ENCODE measurements around the gene CFAP92.
"Not testable (repeated sequence)": the region's sequence is repeated elsewhere in the genome, so short reads cannot be mapped to it uniquely, and the experiment has no call there.

GRCh38 chr3:128864849-128865804 is 128.7 kb downstream of the CFAP92 start:
- TF ChIP-seq, protein P1, sequence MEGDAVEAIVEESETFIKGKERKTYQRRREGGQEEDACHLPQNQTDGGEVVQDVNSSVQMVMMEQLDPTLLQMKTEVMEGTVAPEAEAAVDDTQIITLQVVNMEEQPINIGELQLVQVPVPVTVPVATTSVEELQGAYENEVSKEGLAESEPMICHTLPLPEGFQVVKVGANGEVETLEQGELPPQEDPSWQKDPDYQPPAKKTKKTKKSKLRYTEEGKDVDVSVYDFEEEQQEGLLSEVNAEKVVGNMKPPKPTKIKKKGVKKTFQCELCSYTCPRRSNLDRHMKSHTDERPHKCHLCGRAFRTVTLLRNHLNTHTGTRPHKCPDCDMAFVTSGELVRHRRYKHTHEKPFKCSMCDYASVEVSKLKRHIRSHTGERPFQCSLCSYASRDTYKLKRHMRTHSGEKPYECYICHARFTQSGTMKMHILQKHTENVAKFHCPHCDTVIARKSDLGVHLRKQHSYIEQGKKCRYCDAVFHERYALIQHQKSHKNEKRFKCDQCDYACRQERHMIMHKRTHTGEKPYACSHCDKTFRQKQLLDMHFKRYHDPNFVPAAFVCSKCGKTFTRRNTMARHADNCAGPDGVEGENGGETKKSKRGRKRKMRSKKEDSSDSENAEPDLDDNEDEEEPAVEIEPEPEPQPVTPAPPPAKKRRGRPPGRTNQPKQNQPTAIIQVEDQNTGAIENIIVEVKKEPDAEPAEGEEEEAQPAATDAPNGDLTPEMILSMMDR (IDR thresholded peaks at IDR 0.05; ENCODE audit: extremely low read depth in 1 of 2, insufficient read depth in 1 of 2, low read depth in 1 of 2, low read length in 2 of 2) = not testable (repeated sequence)
- not testable (repeated sequence) for TF ChIP-seq EZH2 (IDR thresholded peaks at IDR 0.05; ENCODE audit: borderline replicate concordance, low read depth, low read length, severe bottlenecking); POLR2A (IDR thresholded peaks at IDR 0.05; ENCODE audit: low read depth, low read length); POLR2AphosphoS5 (IDR thresholded peaks at IDR 0.05; ENCODE audit: insufficient read depth, low read depth, low read length); JUN (IDR thresholded peaks at IDR 0.05; ENCODE audit: borderline replicate concordance, insufficient read depth, insufficient read length, low read depth); GATA2 (IDR thresholded peaks at IDR 0.05; ENCODE audit: insufficient read depth, insufficient read length, low read depth, low read length); MYC (IDR thresholded peaks at IDR 0.05; ENCODE audit: low read depth, low read length); FOS (IDR thresholded peaks at IDR 0.05; ENCODE audit: borderline replicate concordance, insufficient read depth, low read length)
- TF ChIP-seq, protein P2, sequence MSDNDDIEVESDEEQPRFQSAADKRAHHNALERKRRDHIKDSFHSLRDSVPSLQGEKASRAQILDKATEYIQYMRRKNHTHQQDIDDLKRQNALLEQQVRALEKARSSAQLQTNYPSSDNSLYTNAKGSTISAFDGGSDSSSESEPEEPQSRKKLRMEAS (IDR thresholded peaks at IDR 0.05; ENCODE audit: insufficient read depth, insufficient read length) = not testable (repeated sequence)
